ENCODE results near the gene ELFN2. TPM values are rescaled to one million over a fixed set of nuclear protein-coding genes. Genes with fewer than 3 reads are reported as not detected.

ELFN2 gene
- total RNA-seq, 1 experiment from 2014 or later: 2.8 TPM

- H3K4me3 Mint-ChIP-seq (ENCODE audit: low read depth, unreplicated experiment): peak overlapping the region; percentile 15
- peaks cover 27% of the 10 kb centered on the region for H3K4me1 Mint-ChIP-seq (ENCODE audit: low read depth, unreplicated experiment)
- peaks cover 18% of the 10 kb centered on the region for H3K36me3 Mint-ChIP-seq (ENCODE audit: insufficient read depth, unreplicated experiment)
- H3K9me3 Mint-ChIP-seq (ENCODE audit: low read depth, unreplicated experiment): no peaks in the 10 kb centered on the region
- no peak for TF ChIP-seq CTCF (IDR thresholded peaks at IDR 0.05; ENCODE audit: unreplicated experiment)
- no TSS peak for BruUV-seq (replicated peaks)
- DNase-seq: no peak
- peaks cover 14% of the 10 kb centered on the region for H3K27me3 Mint-ChIP-seq (ENCODE audit: unreplicated experiment)
- CTCF ChIA-PET: interaction anchor here (0.7 to 2.8 kb wide), 5 partner anchors 24 to 129 kb away, joined by 3 to 16 read pairs (median 4); no protein-coding TSS in a partner anchor
- intact Hi-C loops (cut with micrococcal nuclease; ENCODE audit: unreplicated experiment): loop anchor here (1.0 kb wide), 1 partner anchor 23 kb away; no protein-coding TSS in a partner anchor
- H3K27ac Mint-ChIP-seq (ENCODE audit: unreplicated experiment): peak overlapping the region; percentile 66
Measured at GRCh38 chr22:37432708-37433054, 5.4 kb upstream of the ELFN2 start.

GRCh38 chr22:37431801-37432707 lies 4.8 kb upstream of the ELFN2 start:
- peaks cover 24% of the 10 kb centered on the region for H3K36me3 Mint-ChIP-seq (ENCODE audit: insufficient read depth, unreplicated experiment)
- no TSS peak for BruUV-seq (replicated peaks)
- H3K4me3 Mint-ChIP-seq (ENCODE audit: low read depth, unreplicated experiment): peak overlapping the region; percentile 15
- H3K9me3 Mint-ChIP-seq (ENCODE audit: low read depth, unreplicated experiment): no peaks in the 10 kb centered on the region
- DNase-seq: peak; percentile 79
- CTCF ChIA-PET: interaction anchor here (0.7 to 2.8 kb wide), 7 partner anchors 9 to 128 kb away, joined by 3 to 16 read pairs (median 4); no protein-coding TSS in a partner anchor
- TF ChIP-seq CTCF (IDR thresholded peaks at IDR 0.05; ENCODE audit: unreplicated experiment): no peak
- peaks cover 20% of the 10 kb centered on the region for H3K27me3 Mint-ChIP-seq (ENCODE audit: unreplicated experiment)
- intact Hi-C loops (cut with micrococcal nuclease; ENCODE audit: unreplicated experiment): loop anchor here (1.0 kb wide), 1 partner anchor 23 kb away; no protein-coding TSS in a partner anchor
- peak overlapping the region; percentile 66 for H3K27ac Mint-ChIP-seq (ENCODE audit: unreplicated experiment)
- peaks cover 27% of the 10 kb centered on the region for H3K4me1 Mint-ChIP-seq (ENCODE audit: low read depth, unreplicated experiment)

GRCh38 chr22:37431366-37431765 lies 4.1 kb upstream of the ELFN2 start:
- H3K27ac Mint-ChIP-seq (ENCODE audit: unreplicated experiment): peak overlapping the region; percentile 66
- CTCF ChIA-PET: interaction anchor here (0.6 to 2.8 kb wide), 5 partner anchors 11 to 339 kb away, joined by 3 to 16 read pairs (median 7); no protein-coding TSS in a partner anchor
- H3K36me3 Mint-ChIP-seq (ENCODE audit: insufficient read depth, unreplicated experiment): peaks cover 30% of the 10 kb centered on the region
- TF ChIP-seq CTCF (IDR thresholded peaks at IDR 0.05; ENCODE audit: unreplicated experiment): no peak
- no peaks in the 10 kb centered on the region for H3K9me3 Mint-ChIP-seq (ENCODE audit: low read depth, unreplicated experiment)
- peaks cover 27% of the 10 kb centered on the region for H3K27me3 Mint-ChIP-seq (ENCODE audit: unreplicated experiment)
- peaks cover 29% of the 10 kb centered on the region for H3K4me1 Mint-ChIP-seq (ENCODE audit: low read depth, unreplicated experiment)
- no peak for DNase-seq
- intact Hi-C loops (cut with micrococcal nuclease; ENCODE audit: unreplicated experiment): no loop called here
- BruUV-seq (replicated peaks): no TSS peak
- H3K4me3 Mint-ChIP-seq (ENCODE audit: low read depth, unreplicated experiment): peak overlapping the region; percentile 15

DNA sequence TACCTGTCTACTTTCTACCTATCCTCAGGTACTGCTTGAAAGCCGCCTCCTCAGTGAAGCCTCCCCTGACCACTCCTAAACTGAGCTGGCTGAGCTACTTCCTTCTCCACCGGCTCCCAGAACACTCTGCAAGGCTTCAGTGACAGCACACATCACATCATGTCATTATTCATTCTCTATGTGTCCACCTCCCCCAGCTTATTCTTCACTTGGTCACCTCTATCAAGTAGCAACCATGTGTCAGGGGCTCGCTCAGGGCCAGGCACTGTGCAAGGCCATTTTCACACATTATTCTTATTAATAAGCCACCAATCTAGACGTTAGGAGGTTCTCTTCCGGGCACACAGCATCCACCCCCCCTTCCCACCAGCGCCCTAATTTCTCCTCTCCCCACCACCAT lies 3.7 kb upstream of the ELFN2 start:
- CTCF ChIA-PET: interaction anchor here (0.6 to 2.8 kb wide), 5 partner anchors 11 to 339 kb away, joined by 3 to 16 read pairs (median 7); no protein-coding TSS in a partner anchor
- no peak for TF ChIP-seq CTCF (IDR thresholded peaks at IDR 0.05; ENCODE audit: unreplicated experiment)
- Mint-ChIP-seq H3K27ac (ENCODE audit: unreplicated experiment) (peak overlapping the region; percentile 66), H3K4me1 (ENCODE audit: low read depth, unreplicated experiment) (peaks cover 34% of the 10 kb centered on the region), H3K9me3 (ENCODE audit: low read depth, unreplicated experiment) (no peaks in the 10 kb centered on the region), H3K36me3 (ENCODE audit: insufficient read depth, unreplicated experiment) (peaks cover 31% of the 10 kb centered on the region), H3K27me3 (ENCODE audit: unreplicated experiment) (peaks cover 32% of the 10 kb centered on the region), H3K4me3 (ENCODE audit: low read depth, unreplicated experiment) (no peak overlapping the region)
- no TSS peak for BruUV-seq (replicated peaks)
- no peak for DNase-seq
- intact Hi-C loops (cut with micrococcal nuclease; ENCODE audit: unreplicated experiment): no loop called here
